GM23248 (cell line): Measurements from ENCODE around the gene ABCC10. TPM values are rescaled to one million over a fixed set of nuclear protein-coding genes. Genes with fewer than 3 reads are reported as not detected.

ENCODE experiments used
- DNase-seq: peaks from one replicate; pipeline ENCODE4 v3.0.0-alpha.2; 2015
- H2AFZ ChIP-seq: fragments of 200-600 bp; sonication (generic); 2 replicates; pipeline ENCODE4 v1.6.1; 2016; ENCODE audit warnings: antibody characterized with exemption
- H3F3A ChIP-seq: fragments of 200-600 bp; sonication (generic); 2 replicates; pipeline ENCODE4 v1.6.1; 2016; ENCODE audit warnings: mild to moderate bottlenecking, antibody characterized with exemption, mixed run types; ENCODE audit not compliant: insufficient read depth
- H3K27ac ChIP-seq: fragments of 200-600 bp; sonication (generic); 2 replicates; pipeline ENCODE4 v1.5.1; 2016; ENCODE audit warnings: mild to moderate bottlenecking
- H3K27me3 ChIP-seq: fragments of 200-600 bp; sonication (generic); replicated peaks from 2 replicates; pipeline ENCODE4 v1.6.1; 2016; ENCODE audit warnings: mild to moderate bottlenecking; ENCODE audit not compliant: insufficient read depth
- H3K36me3 ChIP-seq: fragments of 200-600 bp; sonication (generic); 2 replicates; pipeline ENCODE4 v1.6.1; 2016; ENCODE audit warnings: low read depth, mild to moderate bottlenecking
- H3K4me1 ChIP-seq: fragments of 200-600 bp; sonication (generic); 2 replicates; pipeline ENCODE4 v1.6.1; 2016; ENCODE audit warnings: mild to moderate bottlenecking; ENCODE audit not compliant: insufficient read depth
- H3K4me2 ChIP-seq: fragments of 200-600 bp; sonication (generic); one replicate; pipeline ENCODE4 v1.6.1; 2016; ENCODE audit warnings: mild to moderate bottlenecking; ENCODE audit not compliant: unreplicated experiment
- H3K4me3 ChIP-seq: fragments of 200-600 bp; sonication (generic); 2 replicates; pipeline ENCODE4 v1.5.1; 2016; ENCODE audit warnings: mild to moderate bottlenecking
- H3K79me2 ChIP-seq: fragments of 200-600 bp; sonication (generic); 2 replicates; pipeline ENCODE4 v1.6.1; 2016; ENCODE audit warnings: mild to moderate bottlenecking; ENCODE audit not compliant: insufficient read depth
- H3K9ac ChIP-seq: fragments of 200-600 bp; sonication (generic); 2 replicates; pipeline ENCODE4 v1.6.1; 2016; ENCODE audit warnings: mild to moderate bottlenecking
- H3K9me2 ChIP-seq: fragments of 200-600 bp; sonication (generic); 2 replicates; pipeline ENCODE4 v1.6.1; 2016; ENCODE audit warnings: mixed run types, mild to moderate bottlenecking, moderate library complexity; ENCODE audit not compliant: insufficient read depth
- H3K9me3 ChIP-seq: fragments of 200-600 bp; sonication (generic); one replicate; pipeline ENCODE4 v1.6.1; 2017; ENCODE audit warnings: low read depth
- H4K20me1 ChIP-seq: fragments of 200-600 bp; sonication (generic); 2 replicates; pipeline ENCODE4 v1.6.0; 2016; ENCODE audit not compliant: insufficient read depth
- EZH2 ChIP-seq: fragments of 200-600 bp; sonication (generic); IDR thresholded peaks from 2 replicates; pipeline ENCODE4 v1.6.1; 2018; ENCODE audit warnings: antibody characterized with exemption, mild to moderate bottlenecking; ENCODE audit not compliant: insufficient read depth, poor library complexity, severe bottlenecking
- EZH2phosphoT487 ChIP-seq: fragments of 200-600 bp; sonication (generic); IDR thresholded peaks from 2 replicates; pipeline ENCODE4 v1.6.1; 2018; ENCODE audit warnings: antibody characterized with exemption, moderate library complexity, mild to moderate bottlenecking, low read depth; ENCODE audit not compliant: insufficient read depth
- WGBS, 2 experiments: methylation state at CpG; one replicate each; pipeline ENCODE4 v1.1.6; 2015 to 2017; ENCODE audit warnings: low lambda C conversion rate in 2 of 2, low coverage in 1 of 2; ENCODE audit errors: missing lambda C conversion rate in 2 of 2; 5-methylcytosine and 5-hydroxymethylcytosine counted together
- in situ Hi-C: fragments of 300-500 bp; cut with MboI; formaldehyde crosslinking; loops from 2 replicates; pipeline ENCODE4 v1.15.0; 2020
- polyA plus RNA-seq: library from polyadenylated mRNA; unstranded; fragments of >200 nt; fragmentation: Nextera tagmentation; extraction: Ambion mirVana; gene quantifications from 2 replicates; pipeline ENCODE4 v1.2.1, GENCODE V29; 2016
- total RNA-seq: library from RNA; depleted of rRNA; stranded (reverse); fragments of >200 nt; shearing (Covaris generic); gene quantifications from 2 replicates; pipeline ENCODE4 v1.2.3, GENCODE V29; 2014

ABCC10 gene
- total and polyA plus RNA-seq, 2 experiments from 2014 or later, result 20.0 to 21.3 TPM

DNA sequence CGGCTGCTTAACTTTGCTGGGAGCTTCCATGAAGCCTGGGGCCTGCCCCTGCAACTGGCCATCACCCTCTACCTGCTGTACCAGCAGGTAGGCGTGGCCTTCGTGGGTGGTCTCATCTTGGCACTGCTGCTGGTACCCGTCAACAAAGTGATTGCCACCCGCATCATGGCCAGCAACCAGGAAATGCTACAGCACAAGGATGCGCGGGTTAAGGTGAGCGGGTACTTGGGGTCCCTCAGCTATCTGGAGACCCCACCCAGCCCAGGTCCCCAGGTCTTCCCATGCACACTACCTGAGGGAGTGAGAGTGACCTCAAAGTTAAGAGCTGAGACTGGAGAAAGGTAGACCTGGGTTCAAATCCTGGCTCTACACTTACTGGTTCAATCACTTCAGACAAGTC, 5.8 kb downstream of the ABCC10 start:
- H4K20me1 ChIP-seq, result no peaks in the 10 kb centered on the region
- no peak for DNase-seq
- no peak overlapping the region for H3K4me2 ChIP-seq
- H3K9ac ChIP-seq, result no peak overlapping the region
- no peak overlapping the region for H3K4me3 ChIP-seq
- H3K79me2 ChIP-seq, result peaks cover 42% of the 10 kb centered on the region
- in situ Hi-C loops, result no loop called here
- TF ChIP-seq EZH2phosphoT487, result no peak
- no peak for TF ChIP-seq EZH2
- H3K27me3 ChIP-seq, result no peaks in the 10 kb centered on the region
- H3K27ac ChIP-seq, result no peak overlapping the region
- WGBS, 2 experiments, result 97 to 98% methylated on average over 7 to 8 of the region's 8 CpGs
- peaks cover 16% of the 10 kb centered on the region for H3F3A ChIP-seq
- no peaks in the 10 kb centered on the region for H3K9me3 ChIP-seq
- H3K36me3 ChIP-seq, result no peaks in the 10 kb centered on the region
- H3K9me2 ChIP-seq, result no peaks in the 10 kb centered on the region
- peaks cover 19% of the 10 kb centered on the region for H3K4me1 ChIP-seq
- no peak overlapping the region for H2AFZ ChIP-seq

DNA sequence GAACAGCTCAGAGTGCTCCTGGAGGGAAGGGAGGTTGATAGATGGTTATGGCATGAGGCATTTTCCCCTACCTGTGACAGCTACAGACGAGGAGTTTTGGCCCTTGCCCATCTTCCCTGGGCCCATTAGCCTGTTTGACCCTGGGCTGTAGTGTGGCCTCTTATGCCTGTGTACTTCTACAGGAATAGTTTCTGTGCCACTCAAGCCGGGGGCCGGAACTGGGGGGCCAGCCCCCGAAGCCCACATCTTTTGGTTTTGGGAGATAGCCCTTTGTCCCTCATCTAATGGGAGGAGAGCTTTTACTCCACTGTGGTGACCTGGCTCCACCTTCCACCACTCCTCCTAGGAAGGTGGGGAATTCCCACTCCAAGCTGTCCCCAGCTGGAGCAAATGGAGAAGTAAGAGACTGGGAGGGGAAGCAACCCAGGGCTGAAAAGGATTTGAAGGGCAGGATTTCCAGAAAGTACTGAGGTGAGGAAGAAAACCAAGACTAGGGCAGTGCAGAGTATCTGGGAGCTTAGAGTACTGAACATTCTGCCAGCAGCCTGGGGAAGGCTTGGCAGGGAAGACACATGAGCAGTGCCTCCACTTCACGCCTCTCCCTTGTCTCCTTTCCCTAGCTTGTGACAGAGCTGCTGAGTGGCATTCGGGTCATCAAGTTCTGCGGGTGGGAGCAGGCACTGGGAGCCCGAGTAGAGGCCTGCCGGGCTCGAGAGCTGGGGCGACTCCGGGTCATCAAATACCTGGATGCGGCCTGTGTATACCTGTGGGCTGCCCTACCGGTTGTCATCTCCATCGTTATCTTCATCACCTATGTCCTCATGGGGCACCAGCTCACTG, 6.9 kb downstream of the ABCC10 start:
- DNase-seq, result no peak
- in situ Hi-C loops, result no loop called here
- H4K20me1 ChIP-seq, result no peaks in the 10 kb centered on the region
- H3K4me3 ChIP-seq, result no peak overlapping the region
- H3K4me2 ChIP-seq, result no peak overlapping the region
- H3K27ac ChIP-seq, result no peak overlapping the region
- no peak overlapping the region for H2AFZ ChIP-seq
- no peaks in the 10 kb centered on the region for H3K9me2 ChIP-seq
- H3K36me3 ChIP-seq, result no peaks in the 10 kb centered on the region; the same call in 1 of the 2 replicates
- 90 to 91% methylated on average over 15 of the region's 15 CpGs for WGBS, 2 experiments
- H3K79me2 ChIP-seq, result peaks cover 31% of the 10 kb centered on the region
- no peaks in the 10 kb centered on the region for H3K9me3 ChIP-seq
- H3K4me1 ChIP-seq, result peaks cover 13% of the 10 kb centered on the region
- H3K9ac ChIP-seq, result no peak overlapping the region
- TF ChIP-seq EZH2phosphoT487 (no peak), EZH2 (no peak)
- H3F3A ChIP-seq, result peaks cover 16% of the 10 kb centered on the region; the same call in 1 of the 2 replicates
- no peaks in the 10 kb centered on the region for H3K27me3 ChIP-seq

DNA sequence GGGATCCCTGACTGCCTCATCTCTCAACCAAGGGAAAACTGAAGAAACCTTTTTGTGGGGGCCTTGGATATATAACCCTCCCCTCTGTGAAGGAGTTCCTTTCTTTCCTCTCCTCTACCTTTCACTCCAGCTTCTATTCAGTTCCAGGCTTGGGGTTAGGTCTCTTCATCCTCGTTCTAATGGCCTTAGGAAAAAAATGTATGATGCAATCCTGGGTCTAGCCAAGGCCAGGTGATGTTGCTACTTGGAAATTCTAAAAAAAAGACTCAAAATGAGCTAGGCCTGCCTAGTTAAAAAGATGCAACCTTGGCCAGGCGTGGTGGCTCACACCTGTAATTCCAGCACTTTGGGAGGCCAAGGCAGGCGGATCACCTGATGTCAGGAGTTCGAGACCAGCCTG, 7.6 kb downstream of the ABCC10 start:
- Histone ChIP-seq H3K9ac (no peak overlapping the region), H3K27me3 (no peaks in the 10 kb centered on the region), H3K79me2 (peaks cover 24% of the 10 kb centered on the region), H3K9me2 (no peaks in the 10 kb centered on the region), H3K4me2 (no peak overlapping the region), H3K27ac (no peak overlapping the region), H3K4me3 (no peak overlapping the region), H3K9me3 (no peaks in the 10 kb centered on the region), H2AFZ (no peak overlapping the region), H3K4me1 (peaks cover 13% of the 10 kb centered on the region), H3K36me3 (no peaks in the 10 kb centered on the region; the same call in 1 of the 2 replicates), H3F3A (peaks cover 16% of the 10 kb centered on the region; the same call in 1 of the 2 replicates), H4K20me1 (no peaks in the 10 kb centered on the region)
- TF ChIP-seq EZH2phosphoT487, result no peak
- no peak for TF ChIP-seq EZH2
- DNase-seq, result no peak
- in situ Hi-C loops, result no loop called here
- WGBS, 2 experiments, result 97 to 100% methylated on average over 4 of the region's 4 CpGs

DNA sequence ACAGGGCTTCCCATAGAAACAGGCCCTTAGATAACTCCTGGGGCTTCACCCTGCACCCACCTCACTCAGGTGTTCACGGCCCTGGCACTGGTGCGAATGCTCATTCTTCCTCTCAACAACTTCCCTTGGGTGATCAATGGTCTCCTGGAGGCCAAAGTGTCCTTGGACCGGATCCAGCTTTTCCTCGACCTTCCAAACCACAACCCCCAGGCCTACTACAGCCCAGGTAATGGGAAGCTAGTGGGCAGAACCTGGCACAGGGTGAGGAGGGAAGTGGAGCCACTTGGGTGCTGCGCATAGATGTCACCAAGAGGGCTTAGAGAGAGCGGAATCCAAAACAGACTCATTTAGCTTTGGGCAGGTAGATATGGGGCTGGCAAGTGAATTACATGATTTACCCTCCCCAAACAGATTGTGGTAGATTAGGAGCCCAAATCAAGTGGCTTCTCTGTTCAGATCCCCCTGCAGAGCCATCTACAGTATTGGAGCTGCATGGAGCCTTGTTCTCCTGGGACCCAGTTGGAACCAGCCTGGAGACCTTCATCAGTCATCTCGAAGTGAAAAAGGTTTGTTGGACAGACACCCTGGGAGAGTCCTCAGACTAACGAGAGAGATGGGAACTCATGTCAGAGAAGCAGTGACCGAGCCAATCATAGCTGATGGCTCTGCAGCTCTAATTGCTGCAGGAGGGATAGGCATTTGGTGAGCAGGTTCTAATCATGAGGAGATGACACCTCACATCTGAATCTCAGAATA, 8.5 kb downstream of the ABCC10 start:
- Histone ChIP-seq H3K4me1 (peaks cover 13% of the 10 kb centered on the region), H3K27ac (peak overlapping the region; percentile 51), H2AFZ (no peak overlapping the region), H3K27me3 (no peaks in the 10 kb centered on the region), H3K79me2 (peaks cover 15% of the 10 kb centered on the region), H3K9me3 (no peaks in the 10 kb centered on the region), H3K9ac (no peak overlapping the region; the same call in 1 of the 2 replicates), H3F3A (peaks cover 16% of the 10 kb centered on the region; the same call in 1 of the 2 replicates), H3K4me3 (no peak overlapping the region), H4K20me1 (no peaks in the 10 kb centered on the region), H3K36me3 (no peaks in the 10 kb centered on the region; the same call in 1 of the 2 replicates), H3K9me2 (no peaks in the 10 kb centered on the region), H3K4me2 (peak overlapping the region; percentile 29)
- no peak for DNase-seq
- in situ Hi-C loops, result no loop called here
- TF ChIP-seq EZH2 (no peak), EZH2phosphoT487 (no peak)
- WGBS, 2 experiments, result 86% methylated on average over 9 of the region's 9 CpGs
